Astrocyte (in vitro differentiated cells and primary cell): ENCODE data around the gene TNFRSF1B. TPM values are rescaled to one million over a fixed set of nuclear protein-coding genes. Genes with fewer than 3 reads are reported as not detected.

Source experiments
- DNase-seq: peaks from one replicate; pipeline ENCODE4 v3.0.0-alpha.2; 2010; ENCODE audit warnings: low read depth
- FAIRE-seq: peaks from 2 replicates; lab custom pipeline; 2011; peaks lifted over from hg19 to GRCh38; lab: Jason Lieb, UNC
- H2AFZ ChIP-seq: 2 replicates; pipeline ENCODE4 v1.6.0; 2012; ENCODE audit warnings: low read depth, low read length, inconsistent platforms
- H3K27ac ChIP-seq: 2 replicates; pipeline ENCODE4 v1.5.1; 2011; ENCODE audit warnings: low read depth, low read length, inconsistent platforms
- H3K27me3 ChIP-seq: 2 replicates; pipeline ENCODE4 v1.6.0; 2011; ENCODE audit warnings: low read length, inconsistent platforms; ENCODE audit not compliant: insufficient read depth
- H3K36me3 ChIP-seq: 2 replicates; pipeline ENCODE4 v1.5.1; 2011; ENCODE audit warnings: low read length, inconsistent platforms; ENCODE audit not compliant: insufficient read depth
- H3K4me1 ChIP-seq: 2 replicates; pipeline ENCODE4 v1.5.1; 2011; ENCODE audit warnings: low read length, inconsistent platforms; ENCODE audit not compliant: insufficient read depth
- H3K4me2 ChIP-seq: 2 replicates; pipeline ENCODE4 v1.6.0; 2012; ENCODE audit warnings: low read length, inconsistent platforms
- H3K4me3 ChIP-seq: 2 replicates; pipeline ENCODE4 v1.5.1; 2011; ENCODE audit warnings: low read depth, mild to moderate bottlenecking, low read length, inconsistent platforms; ENCODE audit not compliant: insufficient read depth
- H3K79me2 ChIP-seq: 2 replicates; pipeline ENCODE4 v1.6.0; 2012; ENCODE audit warnings: mild to moderate bottlenecking, low read length, inconsistent platforms; ENCODE audit not compliant: insufficient read depth
- H3K9ac ChIP-seq: 2 replicates; pipeline ENCODE4 v1.6.0; 2012; ENCODE audit warnings: mild to moderate bottlenecking, low read length, inconsistent platforms
- H3K9me3 ChIP-seq: 2 replicates; pipeline ENCODE4 v1.5.1; 2012; ENCODE audit warnings: low read depth, mild to moderate bottlenecking, low read length, inconsistent platforms; ENCODE audit not compliant: insufficient read depth
- H4K20me1 ChIP-seq: 2 replicates; pipeline ENCODE4 v1.6.0; 2012; ENCODE audit warnings: low read length, inconsistent platforms; ENCODE audit not compliant: insufficient read depth
- H3K27ac Mint-ChIP-seq: one replicate; pipeline ENCODE4 v1.8.0; 2021; ENCODE audit warnings: mild to moderate bottlenecking, mixed read lengths; ENCODE audit not compliant: unreplicated experiment
- H3K27me3 Mint-ChIP-seq: one replicate; pipeline ENCODE4 v1.8.0; 2021; ENCODE audit warnings: low read depth, mixed read lengths; ENCODE audit not compliant: unreplicated experiment
- H3K36me3 Mint-ChIP-seq: one replicate; pipeline ENCODE4 v1.8.0; 2021; ENCODE audit warnings: low read depth, mixed read lengths; ENCODE audit not compliant: unreplicated experiment
- H3K4me1 Mint-ChIP-seq: one replicate; pipeline ENCODE4 v1.8.0; 2021; ENCODE audit warnings: low read depth, mixed read lengths; ENCODE audit not compliant: unreplicated experiment
- H3K4me3 Mint-ChIP-seq: one replicate; pipeline ENCODE4 v1.8.0; 2021; ENCODE audit warnings: mild to moderate bottlenecking, moderate library complexity, mixed read lengths; ENCODE audit not compliant: unreplicated experiment
- H3K9me3 Mint-ChIP-seq: one replicate; pipeline ENCODE4 v1.8.0; 2021; ENCODE audit warnings: mild to moderate bottlenecking, mixed read lengths; ENCODE audit not compliant: unreplicated experiment
- EZH2 ChIP-seq: IDR thresholded peaks from 2 replicates; pipeline ENCODE4 v1.6.1; 2012; ENCODE audit warnings: mild to moderate bottlenecking, low read length, inconsistent platforms; ENCODE audit not compliant: insufficient read depth
- total RNA-seq: library from RNA; stranded (reverse); gene quantifications from 2 replicates; pipeline ENCODE4 v1.2.1, GENCODE V29; 2021
- TF ChIP-seq, protein P1 (sequence below): IDR thresholded peaks from 2 replicates; pipeline ENCODE4 v1.5.1; 2011; ENCODE audit warnings: low read depth, mild to moderate bottlenecking, inconsistent platforms, low read length, moderate library complexity; ENCODE audit not compliant: insufficient read depth

The TNFRSF1B gene
- total RNA-seq, 1 donor from 2014 or later, result 0.09 TPM

DNA sequence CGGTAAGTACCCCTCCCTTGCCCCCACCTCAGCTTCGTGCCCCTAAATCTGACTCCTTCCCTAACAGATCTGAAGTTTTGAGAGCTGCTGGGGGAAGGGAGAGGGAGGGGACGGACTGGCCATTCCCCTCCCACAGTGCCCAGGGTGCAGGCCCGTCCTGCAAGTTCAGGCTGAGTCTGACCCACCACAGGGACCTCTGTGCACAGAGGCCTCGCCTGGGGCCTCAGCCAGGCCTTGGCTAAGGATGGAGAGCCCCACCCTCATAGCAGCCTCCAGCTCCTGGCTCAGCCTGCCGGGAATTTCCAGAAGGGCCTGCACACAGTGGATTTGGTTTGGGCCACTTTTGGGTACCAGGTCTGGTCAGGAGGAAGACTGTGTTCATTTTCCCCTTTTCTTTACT lies 31.2 kb upstream of the TNFRSF1B start:
- H3K4me2 ChIP-seq, result no peak overlapping the region
- H3K4me3 ChIP-seq, result no peak overlapping the region
- no peak for FAIRE-seq
- no peaks in the 10 kb centered on the region for H3K4me1 Mint-ChIP-seq
- peaks cover 5% of the 10 kb centered on the region for H3K4me1 ChIP-seq
- H3K9ac ChIP-seq, result no peak overlapping the region
- H4K20me1 ChIP-seq, result no peaks in the 10 kb centered on the region
- no peak overlapping the region for H2AFZ ChIP-seq
- H3K27ac ChIP-seq, result no peak overlapping the region
- H3K9me3 Mint-ChIP-seq, result peaks cover 2% of the 10 kb centered on the region
- H3K9me3 ChIP-seq, result no peaks in the 10 kb centered on the region
- H3K79me2 ChIP-seq, result no peaks in the 10 kb centered on the region
- no peak overlapping the region for H3K27ac Mint-ChIP-seq
- no peak overlapping the region for H3K4me3 Mint-ChIP-seq
- H3K36me3 ChIP-seq, result no peaks in the 10 kb centered on the region
- H3K36me3 Mint-ChIP-seq, result no peaks in the 10 kb centered on the region
- H3K27me3 Mint-ChIP-seq, result peaks cover 17% of the 10 kb centered on the region
- TF ChIP-seq, protein P1, sequence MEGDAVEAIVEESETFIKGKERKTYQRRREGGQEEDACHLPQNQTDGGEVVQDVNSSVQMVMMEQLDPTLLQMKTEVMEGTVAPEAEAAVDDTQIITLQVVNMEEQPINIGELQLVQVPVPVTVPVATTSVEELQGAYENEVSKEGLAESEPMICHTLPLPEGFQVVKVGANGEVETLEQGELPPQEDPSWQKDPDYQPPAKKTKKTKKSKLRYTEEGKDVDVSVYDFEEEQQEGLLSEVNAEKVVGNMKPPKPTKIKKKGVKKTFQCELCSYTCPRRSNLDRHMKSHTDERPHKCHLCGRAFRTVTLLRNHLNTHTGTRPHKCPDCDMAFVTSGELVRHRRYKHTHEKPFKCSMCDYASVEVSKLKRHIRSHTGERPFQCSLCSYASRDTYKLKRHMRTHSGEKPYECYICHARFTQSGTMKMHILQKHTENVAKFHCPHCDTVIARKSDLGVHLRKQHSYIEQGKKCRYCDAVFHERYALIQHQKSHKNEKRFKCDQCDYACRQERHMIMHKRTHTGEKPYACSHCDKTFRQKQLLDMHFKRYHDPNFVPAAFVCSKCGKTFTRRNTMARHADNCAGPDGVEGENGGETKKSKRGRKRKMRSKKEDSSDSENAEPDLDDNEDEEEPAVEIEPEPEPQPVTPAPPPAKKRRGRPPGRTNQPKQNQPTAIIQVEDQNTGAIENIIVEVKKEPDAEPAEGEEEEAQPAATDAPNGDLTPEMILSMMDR, result no peak
- TF ChIP-seq EZH2, result no peak
- H3K27me3 ChIP-seq, result no peaks in the 10 kb centered on the region
- no peak for DNase-seq

DNA sequence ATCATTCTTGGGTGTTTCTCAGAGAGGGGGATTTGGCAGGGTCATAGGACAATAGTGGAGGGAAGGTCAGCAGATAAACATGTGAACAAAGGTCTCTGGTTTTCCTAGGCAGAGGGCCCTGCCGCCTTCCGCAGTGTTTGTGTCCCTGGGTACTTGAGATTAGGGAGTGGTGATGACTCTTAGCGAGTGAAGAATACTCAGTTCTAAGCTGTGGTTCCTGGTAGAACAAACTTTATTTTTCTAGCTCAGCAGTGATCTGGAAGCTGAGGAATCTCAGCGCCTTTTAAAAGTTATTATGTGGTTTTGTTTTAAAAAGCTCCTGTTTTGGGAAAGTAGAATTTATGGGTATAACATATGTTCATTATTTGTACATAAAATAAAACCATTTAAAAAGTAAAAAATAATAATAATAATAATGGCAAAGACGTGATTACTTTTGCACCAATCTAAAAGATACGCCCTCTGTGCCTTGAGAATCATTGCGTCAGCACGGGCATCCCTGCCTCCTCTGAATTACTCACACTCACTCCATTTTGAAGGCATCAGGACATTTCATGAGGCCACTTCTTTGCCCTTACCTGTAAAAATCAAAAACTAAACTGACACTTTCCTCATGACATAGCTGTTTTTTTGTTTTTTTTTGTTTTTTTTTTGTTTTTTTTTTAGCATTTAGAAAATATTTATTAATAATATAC lies 29.7 kb upstream of the TNFRSF1B start:
- H2AFZ ChIP-seq, result no peak overlapping the region
- H3K27ac ChIP-seq, result no peak overlapping the region
- no peaks in the 10 kb centered on the region for H3K9me3 ChIP-seq
- TF ChIP-seq EZH2, result no peak
- TF ChIP-seq, protein P1, result no peak
- Mint-ChIP-seq H3K4me1 (no peaks in the 10 kb centered on the region), H3K27ac (no peak overlapping the region), H3K4me3 (no peak overlapping the region), H3K9me3 (peaks cover 2% of the 10 kb centered on the region), H3K27me3 (peaks cover 26% of the 10 kb centered on the region), H3K36me3 (no peaks in the 10 kb centered on the region)
- no peaks in the 10 kb centered on the region for H3K79me2 ChIP-seq
- DNase-seq (no peak), FAIRE-seq (no peak)
- no peaks in the 10 kb centered on the region for H3K36me3 ChIP-seq
- peaks cover 5% of the 10 kb centered on the region for H3K4me1 ChIP-seq
- no peak overlapping the region for H3K4me2 ChIP-seq
- H3K27me3 ChIP-seq, result no peaks in the 10 kb centered on the region
- no peak overlapping the region for H3K4me3 ChIP-seq
- H3K9ac ChIP-seq, result no peak overlapping the region
- no peaks in the 10 kb centered on the region for H4K20me1 ChIP-seq
